Measurements from ENCODE around the gene C3orf20. TPM values are rescaled to one million over a fixed set of nuclear protein-coding genes. Genes with fewer than 3 reads are reported as not detected.

The C3orf20 gene
- total and polyA plus RNA-seq, 2 of the 13 experiments (the other 11 are each of a cell fraction or from before 2014, with no cell fraction given) = 0.03 to 0.04 TPM

- peak; percentile 74 for TF ChIP-seq ASH2L (IDR thresholded peaks at IDR 0.05; ENCODE audit: insufficient read length, low read depth, low read length)
- no peak for TF ChIP-seq ZNF639 (CRISPR knock-in tag; conservative IDR thresholded peaks at IDR 0.05)
- peak; percentile 6; the same call in 1 of the 2 replicates for TF ChIP-seq MAZ (IDR thresholded peaks at IDR 0.05; ENCODE audit: borderline replicate concordance, low read depth, low read length)
- no peak for TF ChIP-seq MAZ (CRISPR knock-in tag; IDR thresholded peaks at IDR 0.05; ENCODE audit: low read depth)
- no peak for TF ChIP-seq ZBTB49 (CRISPR knock-in tag; IDR thresholded peaks at IDR 0.05; ENCODE audit: borderline replicate concordance)
- TF ChIP-seq ZFP36L1 (CRISPR knock-in tag; IDR thresholded peaks at IDR 0.05) = peak; percentile 51; the same call in 1 of the 2 replicates
- TF ChIP-seq ZNF652 (CRISPR knock-in tag; IDR thresholded peaks at IDR 0.05; ENCODE audit: borderline replicate concordance, low read depth) = peak; percentile 95
- TF ChIP-seq SP4 (CRISPR knock-in tag; IDR thresholded peaks at IDR 0.05) = no peak
- TF ChIP-seq YY1 (IDR thresholded peaks at IDR 0.05; ENCODE audit: insufficient read depth, insufficient replicate concordance, low read depth, low read length) = peak; percentile 36
- 0 out of 2 replicates have a peak, but pooled peaks have one; percentile 15 for TF ChIP-seq SOX5 (CRISPR knock-in tag; IDR thresholded peaks at IDR 0.05; ENCODE audit: borderline replicate concordance)
- TF ChIP-seq ZMYM3 (CRISPR knock-in tag; IDR thresholded peaks at IDR 0.05) = peak; percentile 82
- no peak for TF ChIP-seq ZNF30 (CRISPR knock-in tag; IDR thresholded peaks at IDR 0.05)
- TF ChIP-seq ETV6 (CRISPR knock-in tag; conservative IDR thresholded peaks at IDR 0.05) = 0 out of 2 replicates have a peak, but pooled peaks have one; percentile 69
- TF ChIP-seq ZNF501 (CRISPR knock-in tag; IDR thresholded peaks at IDR 0.05) = no peak
- no peak for TF ChIP-seq FOXM1 (CRISPR knock-in tag; IDR thresholded peaks at IDR 0.05)
- no peak for TF ChIP-seq CSRNP2 (CRISPR knock-in tag; conservative IDR thresholded peaks at IDR 0.05; ENCODE audit: low read depth)
- 0 out of 2 replicates have a peak, but pooled peaks have one; percentile 40 for TF ChIP-seq ERF (CRISPR knock-in tag; IDR thresholded peaks at IDR 0.05)
- TF ChIP-seq ETV5 (CRISPR knock-in tag; IDR thresholded peaks at IDR 0.05; ENCODE audit: borderline replicate concordance) = peak; percentile 40; the same call in 1 of the 2 replicates
- peak; percentile 83 for TF ChIP-seq RFX3 (CRISPR knock-in tag; IDR thresholded peaks at IDR 0.05)
- TF ChIP-seq CHD4 (IDR thresholded peaks at IDR 0.05; ENCODE audit: borderline replicate concordance, low read length) = 0 out of 2 replicates have a peak, but pooled peaks have one; percentile 44
- no peak for TF ChIP-seq FLYWCH1 (CRISPR knock-in tag; IDR thresholded peaks at IDR 0.05)
- TF ChIP-seq RBM39 (IDR thresholded peaks at IDR 0.05; ENCODE audit: low read depth, low read length, poor library complexity, severe bottlenecking) = no peak
These were observed 129.3 kb downstream of the C3orf20 start (continued) for GRCh38 chr3:14803981-14804834.

Measured in HepG2 (cell line).